ENCODE data around the gene GDF2.

The GDF2 gene

GRCh38 chr10:47353351-47353750 lies 31.1 kb downstream of the GDF2 start:
- H3K27ac ChIP-seq (ENCODE audit: low read length): no peak overlapping the region
- no peaks in the 10 kb centered on the region for H3K36me3 ChIP-seq (ENCODE audit: control insufficient read depth in 2 of 2, insufficient read depth in 2 of 2, low read length in 2 of 2)
- H3K9ac ChIP-seq (ENCODE audit: low read length in 2 of 2): no peak overlapping the region
- no peaks in the 10 kb centered on the region for H3K4me1 ChIP-seq (ENCODE audit: control insufficient read depth, insufficient read depth, low read length)
- H3K9me3 ChIP-seq (ENCODE audit: control insufficient read depth in 2 of 2, low read length in 2 of 2): no peaks in the 10 kb centered on the region
- H3K4me3 ChIP-seq (ENCODE audit: low read length in 2 of 2): no peak overlapping the region
- H3K27me3 ChIP-seq (ENCODE audit: control insufficient read depth in 1 of 2, insufficient read depth in 2 of 2, low read length in 2 of 2): no peaks in the 10 kb centered on the region

DNA sequence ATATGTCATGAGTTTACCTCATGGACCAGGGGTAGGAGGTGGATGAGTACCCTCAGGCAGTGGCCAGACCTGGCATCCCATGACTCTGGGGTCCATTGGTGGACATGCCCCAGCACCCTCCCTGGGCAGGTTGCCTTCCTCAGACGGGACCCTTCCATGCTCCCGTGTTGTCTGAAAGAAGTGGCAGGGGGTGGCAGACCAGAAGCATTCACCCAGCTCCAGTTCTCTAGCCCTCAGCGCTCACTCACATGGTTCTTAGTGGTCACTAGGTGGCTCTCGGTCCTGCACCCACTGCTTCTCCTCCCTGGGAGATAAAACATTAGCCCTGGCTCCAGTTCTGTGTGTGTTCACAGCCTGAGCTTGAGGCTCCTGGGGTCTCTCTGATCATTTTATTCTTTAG lies 31.9 kb downstream of the GDF2 start:
- H3K4me1 ChIP-seq (ENCODE audit: control insufficient read depth, insufficient read depth, low read length): no peaks in the 10 kb centered on the region
- no peak overlapping the region for H3K27ac ChIP-seq (ENCODE audit: low read length)
- no peaks in the 10 kb centered on the region for H3K36me3 ChIP-seq (ENCODE audit: control insufficient read depth in 2 of 2, insufficient read depth in 2 of 2, low read length in 2 of 2)
- peaks cover 0 to under 1% of the 10 kb centered on the region in 2 donors for H3K27me3 ChIP-seq (ENCODE audit: control insufficient read depth in 1 of 2, insufficient read depth in 2 of 2, low read length in 2 of 2)
- no peak overlapping the region for H3K4me3 ChIP-seq (ENCODE audit: low read length in 2 of 2)
- no peak overlapping the region for H3K9ac ChIP-seq (ENCODE audit: low read length in 2 of 2)
- no peaks in the 10 kb centered on the region for H3K9me3 ChIP-seq (ENCODE audit: control insufficient read depth in 2 of 2, low read length in 2 of 2)

DNA sequence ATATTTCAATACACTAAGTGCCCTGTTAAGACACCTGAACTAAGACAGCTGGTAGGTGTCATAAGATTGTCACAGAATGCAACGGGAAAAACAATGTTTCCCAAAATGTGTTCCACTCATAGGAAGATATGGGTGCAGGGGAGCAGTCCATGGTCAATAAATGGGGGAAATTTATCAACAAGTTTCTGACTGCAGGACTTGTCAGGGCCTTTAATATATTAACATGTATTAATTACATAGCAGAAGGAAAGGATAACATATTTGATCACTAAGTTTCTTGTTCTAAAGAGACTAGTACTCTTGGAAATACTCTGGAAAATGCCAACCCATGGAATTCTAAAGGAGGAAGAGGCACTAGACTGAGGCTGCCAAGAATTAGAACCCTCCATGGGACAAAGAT lies 32.6 kb downstream of the GDF2 start:
- Histone ChIP-seq H3K27ac (ENCODE audit: low read length) (no peak overlapping the region), H3K4me3 (ENCODE audit: low read length in 2 of 2) (no peak overlapping the region), H3K4me1 (ENCODE audit: control insufficient read depth, insufficient read depth, low read length) (no peaks in the 10 kb centered on the region), H3K36me3 (ENCODE audit: control insufficient read depth in 2 of 2, insufficient read depth in 2 of 2, low read length in 2 of 2) (no peaks in the 10 kb centered on the region), H3K27me3 (ENCODE audit: control insufficient read depth in 1 of 2, insufficient read depth in 2 of 2, low read length in 2 of 2) (peaks cover 0 to 2% of the 10 kb centered on the region in 2 donors), H3K9me3 (ENCODE audit: control insufficient read depth in 2 of 2, low read length in 2 of 2) (no peaks in the 10 kb centered on the region), H3K9ac (ENCODE audit: low read length in 2 of 2) (no peak overlapping the region)

DNA sequence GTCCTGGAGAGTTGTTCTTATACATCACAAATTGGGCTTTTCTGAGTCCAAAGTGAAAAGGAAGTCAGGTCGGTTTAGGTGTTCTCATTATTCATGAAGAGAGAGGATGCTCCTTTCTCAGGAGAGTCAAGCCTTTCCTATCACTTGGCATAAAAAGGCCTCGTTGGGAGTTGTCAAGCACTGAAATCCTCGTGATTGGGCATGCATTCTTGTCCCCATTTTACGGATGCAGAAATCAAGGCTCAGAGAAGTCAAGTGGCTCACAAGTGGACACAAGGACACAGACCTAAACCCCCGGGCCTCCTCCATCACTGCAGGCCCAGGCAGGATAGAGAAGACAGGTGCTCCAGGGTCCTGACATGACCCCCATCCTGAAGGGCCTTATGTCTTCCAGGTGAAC lies 34.5 kb downstream of the GDF2 start:
- Histone ChIP-seq H3K9ac (ENCODE audit: low read length in 2 of 2) (no peak overlapping the region), H3K4me3 (ENCODE audit: low read length in 2 of 2) (no peak overlapping the region), H3K27me3 (ENCODE audit: control insufficient read depth in 1 of 2, insufficient read depth in 2 of 2, low read length in 2 of 2) (peaks cover 0 to 2% of the 10 kb centered on the region in 2 donors), H3K4me1 (ENCODE audit: control insufficient read depth, insufficient read depth, low read length) (no peaks in the 10 kb centered on the region), H3K9me3 (ENCODE audit: control insufficient read depth in 2 of 2, low read length in 2 of 2) (no peaks in the 10 kb centered on the region), H3K27ac (ENCODE audit: low read length) (no peak overlapping the region), H3K36me3 (ENCODE audit: control insufficient read depth in 2 of 2, insufficient read depth in 2 of 2, low read length in 2 of 2) (no peaks in the 10 kb centered on the region)

- Histone ChIP-seq H3K4me3 (ENCODE audit: low read length in 2 of 2) (no peak overlapping the region), H3K9me3 (ENCODE audit: control insufficient read depth in 2 of 2, low read length in 2 of 2) (no peaks in the 10 kb centered on the region), H3K36me3 (ENCODE audit: control insufficient read depth in 2 of 2, insufficient read depth in 2 of 2, low read length in 2 of 2) (no peaks in the 10 kb centered on the region), H3K4me1 (ENCODE audit: control insufficient read depth, insufficient read depth, low read length) (no peaks in the 10 kb centered on the region), H3K27me3 (ENCODE audit: control insufficient read depth in 1 of 2, insufficient read depth in 2 of 2, low read length in 2 of 2) (peaks cover 0 to 2% of the 10 kb centered on the region in 2 donors), H3K27ac (ENCODE audit: low read length) (no peak overlapping the region), H3K9ac (ENCODE audit: low read length in 2 of 2) (no peak overlapping the region)
These were observed 34.9 kb downstream of the GDF2 start for GRCh38 chr10:47357131-47357582.

DNA sequence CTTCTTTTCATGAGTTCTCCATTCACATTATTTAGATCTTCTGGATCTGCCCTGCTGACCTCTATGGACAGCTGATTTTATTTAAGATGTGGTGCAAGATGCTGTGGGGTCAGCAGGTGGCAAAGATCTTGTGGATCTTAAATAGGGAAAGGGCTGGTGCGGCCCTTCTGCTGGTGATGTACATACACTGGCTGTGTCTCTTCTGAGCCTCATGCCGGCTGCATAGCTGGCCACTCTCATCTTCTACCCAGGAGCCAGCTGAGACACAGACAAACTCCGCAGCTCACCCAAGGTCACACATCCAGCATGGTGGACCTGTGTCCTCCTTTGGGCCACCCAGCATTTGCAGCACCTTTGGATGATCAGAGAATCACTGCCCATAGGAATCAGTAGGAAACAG lies 35.7 kb downstream of the GDF2 start:
- Histone ChIP-seq H3K27ac (ENCODE audit: low read length) (no peak overlapping the region), H3K27me3 (ENCODE audit: control insufficient read depth in 1 of 2, insufficient read depth in 2 of 2, low read length in 2 of 2) (peaks cover 0 to 2% of the 10 kb centered on the region in 2 donors), H3K36me3 (ENCODE audit: control insufficient read depth in 2 of 2, insufficient read depth in 2 of 2, low read length in 2 of 2) (no peaks in the 10 kb centered on the region), H3K4me1 (ENCODE audit: control insufficient read depth, insufficient read depth, low read length) (no peaks in the 10 kb centered on the region), H3K9me3 (ENCODE audit: control insufficient read depth in 2 of 2, low read length in 2 of 2) (no peaks in the 10 kb centered on the region), H3K9ac (ENCODE audit: low read length in 2 of 2) (no peak overlapping the region), H3K4me3 (ENCODE audit: low read length in 2 of 2) (no peak overlapping the region)

DNA sequence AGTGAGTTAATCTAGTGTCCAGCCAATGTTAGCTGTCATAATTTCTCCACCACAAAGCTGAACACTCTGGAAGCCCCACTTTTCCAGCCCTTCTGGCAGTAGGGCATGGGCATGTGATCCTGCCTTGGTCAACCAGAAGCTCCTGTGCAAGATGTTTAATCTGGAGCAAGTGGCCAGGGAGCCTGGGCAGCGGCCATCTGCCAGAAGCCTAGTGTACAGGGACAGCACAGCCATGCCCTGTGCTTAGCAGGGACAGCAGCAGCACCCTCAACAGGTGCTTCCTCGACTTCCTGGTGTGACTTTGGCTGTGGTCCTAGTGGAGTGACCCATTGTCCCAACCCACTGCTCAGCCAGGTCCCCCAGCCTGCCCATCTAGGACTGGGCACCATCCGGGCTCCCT lies 36.2 kb downstream of the GDF2 start:
- peaks cover 0 to 2% of the 10 kb centered on the region in 2 donors for H3K27me3 ChIP-seq (ENCODE audit: control insufficient read depth in 1 of 2, insufficient read depth in 2 of 2, low read length in 2 of 2)
- H3K27ac ChIP-seq (ENCODE audit: low read length): no peak overlapping the region
- H3K9me3 ChIP-seq (ENCODE audit: control insufficient read depth in 2 of 2, low read length in 2 of 2): no peaks in the 10 kb centered on the region
- H3K9ac ChIP-seq (ENCODE audit: low read length in 2 of 2): no peak overlapping the region
- no peaks in the 10 kb centered on the region for H3K36me3 ChIP-seq (ENCODE audit: control insufficient read depth in 2 of 2, insufficient read depth in 2 of 2, low read length in 2 of 2)
- H3K4me3 ChIP-seq (ENCODE audit: low read length in 2 of 2): no peak overlapping the region
- H3K4me1 ChIP-seq (ENCODE audit: control insufficient read depth, insufficient read depth, low read length): no peaks in the 10 kb centered on the region

GRCh38 chr10:47359101-47359500 lies 36.8 kb downstream of the GDF2 start:
- Histone ChIP-seq H3K9me3 (ENCODE audit: control insufficient read depth in 2 of 2, low read length in 2 of 2) (no peaks in the 10 kb centered on the region), H3K4me1 (ENCODE audit: control insufficient read depth, insufficient read depth, low read length) (no peaks in the 10 kb centered on the region), H3K4me3 (ENCODE audit: low read length in 2 of 2) (no peak overlapping the region), H3K36me3 (ENCODE audit: control insufficient read depth in 2 of 2, insufficient read depth in 2 of 2, low read length in 2 of 2) (no peaks in the 10 kb centered on the region), H3K27me3 (ENCODE audit: control insufficient read depth in 1 of 2, insufficient read depth in 2 of 2, low read length in 2 of 2) (peaks cover 0 to 2% of the 10 kb centered on the region in 2 donors), H3K27ac (ENCODE audit: low read length) (no peak overlapping the region), H3K9ac (ENCODE audit: low read length in 2 of 2) (no peak overlapping the region)

- Histone ChIP-seq H3K36me3 (ENCODE audit: control insufficient read depth in 2 of 2, insufficient read depth in 2 of 2, low read length in 2 of 2) (no peaks in the 10 kb centered on the region), H3K27ac (ENCODE audit: low read length) (no peak overlapping the region), H3K4me3 (ENCODE audit: low read length in 2 of 2) (no peak overlapping the region), H3K27me3 (ENCODE audit: control insufficient read depth in 1 of 2, insufficient read depth in 2 of 2, low read length in 2 of 2) (peaks cover 0 to 2% of the 10 kb centered on the region in 2 donors), H3K4me1 (ENCODE audit: control insufficient read depth, insufficient read depth, low read length) (no peaks in the 10 kb centered on the region), H3K9ac (ENCODE audit: low read length in 2 of 2) (no peak overlapping the region), H3K9me3 (ENCODE audit: control insufficient read depth in 2 of 2, low read length in 2 of 2) (no peaks in the 10 kb centered on the region)
These were observed 37.6 kb downstream of the GDF2 start for GRCh38 chr10:47359626-47360418.

- peaks cover 0 to 2% of the 10 kb centered on the region in 2 donors for H3K27me3 ChIP-seq (ENCODE audit: control insufficient read depth in 1 of 2, insufficient read depth in 2 of 2, low read length in 2 of 2)
- no peaks in the 10 kb centered on the region for H3K36me3 ChIP-seq (ENCODE audit: control insufficient read depth in 2 of 2, insufficient read depth in 2 of 2, low read length in 2 of 2)
- no peak overlapping the region for H3K4me3 ChIP-seq (ENCODE audit: low read length in 2 of 2)
- no peak overlapping the region for H3K9ac ChIP-seq (ENCODE audit: low read length in 2 of 2)
- no peak overlapping the region for H3K27ac ChIP-seq (ENCODE audit: low read length)
- H3K4me1 ChIP-seq (ENCODE audit: control insufficient read depth, insufficient read depth, low read length): no peaks in the 10 kb centered on the region
- no peaks in the 10 kb centered on the region for H3K9me3 ChIP-seq (ENCODE audit: control insufficient read depth in 2 of 2, low read length in 2 of 2)
These were observed 38.3 kb downstream of the GDF2 start for GRCh38 chr10:47360419-47361040.

DNA sequence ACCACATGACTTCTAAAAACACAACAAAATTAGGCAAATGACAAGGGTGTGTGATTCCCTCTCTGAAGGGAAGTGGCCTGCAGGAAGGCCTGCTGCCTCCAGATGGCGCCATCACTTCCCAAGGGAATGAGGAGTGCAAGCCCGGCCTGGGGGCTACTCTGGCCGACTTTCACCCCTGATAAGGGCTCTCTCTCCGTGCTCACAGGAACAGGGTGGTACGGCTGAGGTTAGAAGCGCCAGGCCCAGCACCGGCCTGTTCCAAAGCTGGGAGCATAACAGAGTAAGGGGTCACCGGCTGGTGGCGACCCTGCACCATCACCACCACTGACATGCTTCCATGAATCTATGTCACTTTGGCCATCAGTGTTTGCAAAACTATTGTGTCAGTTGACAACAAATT lies 39.0 kb downstream of the GDF2 start:
- H3K36me3 ChIP-seq (ENCODE audit: control insufficient read depth in 2 of 2, insufficient read depth in 2 of 2, low read length in 2 of 2): no peaks in the 10 kb centered on the region
- H3K4me1 ChIP-seq (ENCODE audit: control insufficient read depth, insufficient read depth, low read length): no peaks in the 10 kb centered on the region
- no peaks in the 10 kb centered on the region for H3K9me3 ChIP-seq (ENCODE audit: control insufficient read depth in 2 of 2, low read length in 2 of 2)
- H3K9ac ChIP-seq (ENCODE audit: low read length in 2 of 2): no peak overlapping the region
- peaks cover 0 to 2% of the 10 kb centered on the region in 2 donors for H3K27me3 ChIP-seq (ENCODE audit: control insufficient read depth in 1 of 2, insufficient read depth in 2 of 2, low read length in 2 of 2)
- no peak overlapping the region for H3K4me3 ChIP-seq (ENCODE audit: low read length in 2 of 2)
- no peak overlapping the region for H3K27ac ChIP-seq (ENCODE audit: low read length)

Measured in stomach smooth muscle (tissue), 2 donors.